ENCODE results near the gene CETN3. TPM values are rescaled to one million over a fixed set of nuclear protein-coding genes. Genes with fewer than 3 reads are reported as not detected.

CETN3 gene
- total RNA-seq, 1 experiment from 2014 or later = 54.7 TPM

Other genes starting within 250 kb of the CETN3 start
- 8.3 and 18.0 TPM in 2 replicates for gene MBLAC2, start 65.0 kb upstream of the CETN3 start, total RNA-seq (2014; rRNA removed; shearing (Covaris generic); ENCODE audit: low replicate concordance)
- 32.9 and 62.5 TPM in 2 replicates for gene POLR3G, start 65.1 kb upstream of the CETN3 start, total RNA-seq (2014; rRNA removed; shearing (Covaris generic); ENCODE audit: low replicate concordance)
- gene LYSMD3, start 119.8 kb upstream of the CETN3 start, total RNA-seq (2014; rRNA removed; shearing (Covaris generic); ENCODE audit: low replicate concordance) = 5.2 and 18.5 TPM in 2 replicates
- 0.04 TPM in 1 of 2 replicates, not detected in the other for gene ADGRV1, start 149.0 kb upstream of the CETN3 start, total RNA-seq (2014; rRNA removed; shearing (Covaris generic); ENCODE audit: low replicate concordance)